Measurements from ENCODE around the gene PLCL1. TPM values are rescaled to one million over a fixed set of nuclear protein-coding genes. Genes with fewer than 3 reads are reported as not detected.

Gene PLCL1
- total and polyA plus RNA-seq, 10 of the 15 experiments (the other 5 are each of a cell fraction or from before 2014, with no cell fraction given) = 0.03 to 1.5 (median 0.22) TPM

- Histone ChIP-seq H3K4me3 (no peak overlapping the region), H3K9me3 (replicated peaks; ENCODE audit: control insufficient read depth, insufficient read depth, low read length) (no peaks in the 10 kb centered on the region), H4K20me1 (ENCODE audit: control insufficient read depth, insufficient read depth) (no peaks in the 10 kb centered on the region), H2AFZ (ENCODE audit: control insufficient read depth, low read depth, low read length) (no peak overlapping the region), H3K4me1 (ENCODE audit: control insufficient read depth, insufficient read depth, low read length) (no peaks in the 10 kb centered on the region), H3K36me3 (ENCODE audit: control insufficient read depth in 2 of 2, insufficient read depth in 2 of 2, low read length in 1 of 2) (no peaks in the 10 kb centered on the region), H3K4me2 (ENCODE audit: control insufficient read depth, insufficient read depth) (no peak overlapping the region), H3K27ac (ENCODE audit: control insufficient read depth, insufficient read depth) (no peak overlapping the region), H3K79me2 (ENCODE audit: control insufficient read depth, insufficient read depth, low read length) (no peaks in the 10 kb centered on the region), H3K27me3 (replicated peaks in 1 of 2; ENCODE audit: control insufficient read depth in 2 of 2, insufficient read depth in 2 of 2, low read length in 1 of 2) (peaks cover 0 to 2% of the 10 kb centered on the region in 2 experiments; a peak in 2 of 4 replicates), H3K9ac (ENCODE audit: control insufficient read depth, insufficient read depth, low read length) (no peak overlapping the region)
- TF ChIP-seq USF2 (IDR thresholded peaks at IDR 0.05; ENCODE audit: borderline replicate concordance, low read depth, low read length) (no peak), BRCA1 (IDR thresholded peaks at IDR 0.05; ENCODE audit: low read depth, low read length) (no peak), RAD21 (IDR thresholded peaks at IDR 0.05; ENCODE audit: insufficient read depth, low read depth, low read length) (no peak)
- SMC1A ChIA-PET (ENCODE audit: uncharacterized antibody, unreplicated experiment) = no interaction called here
- POLR2A ChIA-PET = no interaction called here
- CTCF ChIA-PET = no interaction called here
- WGBS (ENCODE audit: insufficient coverage, insufficient replicate concordance, low lambda C conversion rate, missing lambda C conversion rate) = 43% methylated on average over 2 of the region's 2 CpGs
- no peak for ATAC-seq
- in situ Hi-C loops (cut with MboI) (no loop called here), intact Hi-C loops (cut with micrococcal nuclease; ENCODE audit: unreplicated experiment) (no loop called here)
- RAD21 ChIA-PET (ENCODE audit: unreplicated experiment) = no interaction called here
- no peak for DNase-seq (ENCODE audit: low read depth, low spot score)
- no TSS peak for BruUV-seq (replicated peaks)
- FAIRE-seq = no peak
Observed at GRCh38 chr2:198167346-198167745, 363.0 kb downstream of the PLCL1 start.

GRCh38 chr2:198168651-198169050, 364.3 kb downstream of the PLCL1 start:
- ATAC-seq (no peak), FAIRE-seq (no peak), DNase-seq (ENCODE audit: low read depth, low spot score) (no peak)
- in situ Hi-C loops (cut with MboI) (no loop called here), intact Hi-C loops (cut with micrococcal nuclease; ENCODE audit: unreplicated experiment) (no loop called here)
- WGBS (ENCODE audit: insufficient coverage, insufficient replicate concordance, low lambda C conversion rate, missing lambda C conversion rate) = 0% methylated on average over 1 of the region's 1 CpG
- no TSS peak for BruUV-seq (replicated peaks)
- SMC1A ChIA-PET (ENCODE audit: uncharacterized antibody, unreplicated experiment) = no interaction called here
- TF ChIP-seq RAD21 (IDR thresholded peaks at IDR 0.05; ENCODE audit: insufficient read depth, low read depth, low read length) (no peak), E4F1 (IDR thresholded peaks at IDR 0.05; ENCODE audit: borderline replicate concordance, partially characterized antibody) (no peak), MAX (IDR thresholded peaks at IDR 0.05; ENCODE audit: low read depth, low read length) (no peak), ZNF217 (IDR thresholded peaks at IDR 0.05) (no peak), ZNF207 (IDR thresholded peaks at IDR 0.05; ENCODE audit: borderline replicate concordance) (no peak)
- Histone ChIP-seq H3K4me2 (ENCODE audit: control insufficient read depth, insufficient read depth) (no peak overlapping the region), H3K9ac (ENCODE audit: control insufficient read depth, insufficient read depth, low read length) (no peak overlapping the region), H2AFZ (ENCODE audit: control insufficient read depth, low read depth, low read length) (no peak overlapping the region), H3K79me2 (ENCODE audit: control insufficient read depth, insufficient read depth, low read length) (no peaks in the 10 kb centered on the region), H3K27ac (ENCODE audit: control insufficient read depth, insufficient read depth) (no peak overlapping the region), H3K4me3 (no peak overlapping the region), H3K4me1 (ENCODE audit: control insufficient read depth, insufficient read depth, low read length) (no peaks in the 10 kb centered on the region), H3K27me3 (replicated peaks in 1 of 2; ENCODE audit: control insufficient read depth in 2 of 2, insufficient read depth in 2 of 2, low read length in 1 of 2) (peaks cover 0 to 2% of the 10 kb centered on the region in 2 experiments; a peak in 3 of 4 replicates), H3K9me3 (replicated peaks; ENCODE audit: control insufficient read depth, insufficient read depth, low read length) (no peaks in the 10 kb centered on the region), H4K20me1 (ENCODE audit: control insufficient read depth, insufficient read depth) (no peaks in the 10 kb centered on the region), H3K36me3 (ENCODE audit: control insufficient read depth in 2 of 2, insufficient read depth in 2 of 2, low read length in 1 of 2) (no peaks in the 10 kb centered on the region)
- RAD21 ChIA-PET (ENCODE audit: unreplicated experiment) = no interaction called here
- POLR2A ChIA-PET = no interaction called here
- CTCF ChIA-PET = no interaction called here
